Nephron (organoid): ENCODE data around the gene SARS2.
"Not testable (repeated sequence)": the region's sequence is repeated elsewhere in the genome, so short reads cannot be mapped to it uniquely, and the experiment has no call there.

Experiments used
- H3K27ac Mint-ChIP-seq, 3 experiments: 2 replicates each; pipeline ENCODE4 v1.8.0; 2020; ENCODE audit warnings: mixed read lengths in 3 of 3, mild to moderate bottlenecking in 2 of 3, moderate library complexity in 1 of 3
- H3K27me3 Mint-ChIP-seq: 2 replicates; pipeline ENCODE4 v1.8.0; 2021; ENCODE audit warnings: low read depth, mild to moderate bottlenecking, moderate library complexity, mixed read lengths
- H3K36me3 Mint-ChIP-seq: 2 replicates; pipeline ENCODE4 v1.8.0; 2020; ENCODE audit warnings: low read depth, mixed read lengths
- H3K4me1 Mint-ChIP-seq: 2 replicates; pipeline ENCODE4 v1.8.0; 2020; ENCODE audit warnings: mixed read lengths
- H3K4me3 Mint-ChIP-seq, 3 experiments: 2 replicates each; pipeline ENCODE4 v1.8.0; 2020; ENCODE audit warnings: mild to moderate bottlenecking in 3 of 3, mixed read lengths in 3 of 3, moderate library complexity in 2 of 3
- H3K9me3 Mint-ChIP-seq: 2 replicates; pipeline ENCODE4 v1.8.0; 2020; ENCODE audit warnings: mixed read lengths
- TF ChIP-seq, protein P1 (sequence below), 3 experiments: fragments of 200-600 bp; sonication (generic); IDR thresholded peaks; one replicate each; pipeline ENCODE4 v1.5.0; 2021; ENCODE audit warnings: antibody characterized with exemption in 3 of 3; ENCODE audit not compliant: unreplicated experiment in 3 of 3

SARS2 gene

DNA sequence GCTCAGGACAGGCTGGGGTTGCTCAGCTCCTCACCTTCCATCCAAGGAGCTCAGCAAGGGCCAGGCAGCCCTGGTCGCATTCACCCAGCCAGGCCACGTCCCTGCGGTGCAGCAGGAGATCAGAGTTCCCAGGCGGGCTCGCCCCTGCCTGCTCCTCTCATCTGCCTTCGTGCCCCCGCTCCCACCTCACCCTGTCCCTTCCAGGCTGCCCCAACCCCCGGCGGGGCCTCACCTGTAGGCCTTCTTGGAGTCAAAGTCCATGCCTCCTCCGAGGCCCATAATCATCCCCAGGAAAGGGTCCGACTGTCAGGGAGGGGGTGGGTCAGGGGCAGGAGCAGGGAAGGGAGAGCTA lies 51.2 kb downstream of the SARS2 start:
- H3K9me3 Mint-ChIP-seq, result no peaks in the 10 kb centered on the region
- peaks cover 36% of the 10 kb centered on the region for H3K4me1 Mint-ChIP-seq
- H3K36me3 Mint-ChIP-seq, result peaks cover 9% of the 10 kb centered on the region
- H3K4me3 Mint-ChIP-seq, result no peak overlapping the region
- TF ChIP-seq, protein P1, sequence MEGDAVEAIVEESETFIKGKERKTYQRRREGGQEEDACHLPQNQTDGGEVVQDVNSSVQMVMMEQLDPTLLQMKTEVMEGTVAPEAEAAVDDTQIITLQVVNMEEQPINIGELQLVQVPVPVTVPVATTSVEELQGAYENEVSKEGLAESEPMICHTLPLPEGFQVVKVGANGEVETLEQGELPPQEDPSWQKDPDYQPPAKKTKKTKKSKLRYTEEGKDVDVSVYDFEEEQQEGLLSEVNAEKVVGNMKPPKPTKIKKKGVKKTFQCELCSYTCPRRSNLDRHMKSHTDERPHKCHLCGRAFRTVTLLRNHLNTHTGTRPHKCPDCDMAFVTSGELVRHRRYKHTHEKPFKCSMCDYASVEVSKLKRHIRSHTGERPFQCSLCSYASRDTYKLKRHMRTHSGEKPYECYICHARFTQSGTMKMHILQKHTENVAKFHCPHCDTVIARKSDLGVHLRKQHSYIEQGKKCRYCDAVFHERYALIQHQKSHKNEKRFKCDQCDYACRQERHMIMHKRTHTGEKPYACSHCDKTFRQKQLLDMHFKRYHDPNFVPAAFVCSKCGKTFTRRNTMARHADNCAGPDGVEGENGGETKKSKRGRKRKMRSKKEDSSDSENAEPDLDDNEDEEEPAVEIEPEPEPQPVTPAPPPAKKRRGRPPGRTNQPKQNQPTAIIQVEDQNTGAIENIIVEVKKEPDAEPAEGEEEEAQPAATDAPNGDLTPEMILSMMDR (IDR thresholded peaks at IDR 0.05; ENCODE audit: unreplicated experiment in 3 of 3), result no peak
- H3K27me3 Mint-ChIP-seq, result peaks cover 3% of the 10 kb centered on the region
- H3K27ac Mint-ChIP-seq, result peak overlapping the region in 1 of 3 experiments; percentile 65

GRCh38 chr19:38878575-38879399 lies 51.8 kb downstream of the SARS2 start:
- Mint-ChIP-seq H3K36me3 (peaks cover 9% of the 10 kb centered on the region), H3K4me1 (peaks cover 36% of the 10 kb centered on the region), H3K4me3 (no peak overlapping the region), H3K27ac (peak overlapping the region; percentile 40 to 91 (median 62)), H3K27me3 (peaks cover 3% of the 10 kb centered on the region), H3K9me3 (no peaks in the 10 kb centered on the region)
- TF ChIP-seq, protein P1 (IDR thresholded peaks at IDR 0.05; ENCODE audit: unreplicated experiment in 3 of 3), result peak in 1 of 3 experiments; percentile 7

DNA sequence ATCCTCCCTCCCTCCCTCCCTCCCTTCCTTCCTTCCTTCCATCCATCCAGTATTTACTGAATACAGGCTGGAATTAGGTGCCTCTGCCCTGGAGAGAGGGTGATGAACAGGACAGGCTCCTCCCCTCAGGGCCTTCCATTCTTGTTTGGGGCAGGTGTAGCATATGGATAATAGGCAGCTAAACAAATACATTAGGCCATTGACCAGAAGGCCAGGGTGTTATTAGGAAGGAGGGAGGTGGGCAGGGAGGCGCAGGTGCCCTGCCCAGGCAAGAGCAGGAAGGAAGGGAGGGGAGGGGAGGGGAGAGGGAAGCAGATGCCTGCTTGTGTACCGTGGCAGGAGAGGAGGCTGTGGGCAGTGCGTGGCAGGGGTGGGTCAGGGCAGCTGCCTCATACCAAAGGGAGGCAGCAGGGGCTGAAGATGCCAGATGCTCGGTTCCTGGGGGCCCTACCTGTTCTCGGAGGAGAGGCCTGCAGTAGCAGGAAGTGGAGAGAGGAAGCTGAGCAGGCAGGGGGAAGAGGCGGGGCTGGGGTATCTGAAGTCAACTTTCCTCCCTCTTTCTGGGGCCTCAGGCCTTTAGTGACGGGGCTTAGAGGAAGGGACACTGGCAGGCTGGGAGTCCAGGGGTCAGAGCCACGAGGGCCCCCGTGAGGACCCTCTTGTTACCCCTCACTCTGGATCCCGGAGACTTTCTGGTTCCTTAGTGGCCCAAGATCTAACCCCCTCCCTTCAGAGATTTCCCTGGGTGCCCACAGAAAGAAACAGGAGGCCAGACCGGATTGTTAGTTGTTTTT lies 52.6 kb downstream of the SARS2 start, which contains the start of gene RINL:
TSS of gene RINL (minus strand) at position 495 of the 794 bp plus-strand sequence. CDS start 1,533 bp downstream, outside the sequence.
- Mint-ChIP-seq H3K36me3 (peaks cover 3% of the 10 kb centered on the region), H3K4me1 (peaks cover 37% of the 10 kb centered on the region), H3K4me3 (no peak within 1 kb of the TSS), H3K9me3 (no peaks in the 10 kb centered on the region), H3K27ac (peak within 1 kb of the TSS; percentile 40 to 91 (median 62)), H3K27me3 (peaks cover 3% of the 10 kb centered on the region)
- TF ChIP-seq, protein P1 (IDR thresholded peaks at IDR 0.05; ENCODE audit: unreplicated experiment in 3 of 3), result no peak

DNA sequence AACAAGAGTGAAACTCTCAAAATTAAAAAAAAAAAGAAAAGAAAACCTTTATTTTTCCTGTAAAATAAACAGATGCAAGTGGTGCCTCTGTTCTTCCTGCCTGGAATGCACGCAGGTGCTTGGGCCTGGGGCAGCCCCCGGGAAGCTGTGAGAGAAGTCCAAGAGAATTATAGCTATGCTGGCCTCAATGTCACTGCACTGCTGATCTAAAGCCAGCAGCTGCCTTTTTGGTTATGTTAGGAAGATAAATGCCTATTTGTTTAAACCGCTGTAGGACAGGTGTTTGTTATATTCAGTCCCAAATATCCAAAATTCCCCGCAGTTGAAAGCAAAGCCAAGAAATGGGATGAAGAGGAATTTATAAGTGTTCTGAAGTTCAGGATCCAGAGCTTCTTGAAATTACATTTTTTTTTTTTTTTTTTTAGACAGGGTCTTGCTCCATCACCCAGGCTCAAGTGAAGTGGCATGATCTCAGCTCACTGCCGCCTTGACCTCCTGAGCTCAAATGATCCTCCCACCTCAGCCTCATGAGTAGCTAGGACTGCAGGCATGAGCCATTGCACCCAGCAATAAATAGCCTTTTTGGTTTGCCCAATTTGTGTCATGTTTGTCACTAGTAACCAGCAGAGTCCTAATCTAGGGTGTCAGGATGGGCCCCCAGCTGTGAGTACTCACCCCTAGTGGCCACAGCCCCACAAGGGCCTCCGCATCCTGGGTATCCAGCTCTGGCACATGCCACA lies 54.7 kb downstream of the SARS2 start:
- Mint-ChIP-seq H3K9me3 (no peaks in the 10 kb centered on the region), H3K27ac (peak overlapping the region; percentile 56 to 88 (median 76)), H3K27me3 (peaks cover 12% of the 10 kb centered on the region), H3K4me1 (peaks cover 38% of the 10 kb centered on the region), H3K4me3 (peak overlapping the region in 1 of 3 experiments; percentile 21), H3K36me3 (no peaks in the 10 kb centered on the region)
- TF ChIP-seq, protein P1 (IDR thresholded peaks at IDR 0.05; ENCODE audit: unreplicated experiment in 3 of 3), result no peak

DNA sequence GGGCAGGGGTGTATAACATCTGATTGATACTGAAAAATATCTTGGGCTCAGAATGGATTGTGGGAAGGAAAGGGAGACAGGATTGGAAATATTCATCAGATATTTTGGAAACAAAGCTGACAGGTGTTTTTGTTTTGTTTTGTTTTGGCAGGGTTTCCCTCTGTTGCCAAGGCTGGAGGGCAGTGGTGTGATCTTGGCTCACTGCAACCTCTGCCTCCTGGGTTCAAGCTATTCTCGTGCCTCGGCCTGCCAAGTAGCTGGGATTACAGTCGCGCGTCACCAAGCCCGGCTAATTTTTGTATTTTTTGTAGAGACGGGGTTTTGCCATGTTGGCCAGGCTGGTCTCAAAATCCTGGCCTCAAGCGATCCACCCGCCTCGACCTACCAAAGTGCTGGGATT lies 57.2 kb downstream of the SARS2 start:
- H3K27me3 Mint-ChIP-seq, result peaks cover 22% of the 10 kb centered on the region
- not testable (repeated sequence) for H3K9me3 Mint-ChIP-seq, H3K4me3 Mint-ChIP-seq, H3K36me3 Mint-ChIP-seq
- H3K27ac Mint-ChIP-seq, result peak overlapping the region; percentile 16 to 54 (median 36)
- H3K4me1 Mint-ChIP-seq, result peaks cover 32% of the 10 kb centered on the region

DNA sequence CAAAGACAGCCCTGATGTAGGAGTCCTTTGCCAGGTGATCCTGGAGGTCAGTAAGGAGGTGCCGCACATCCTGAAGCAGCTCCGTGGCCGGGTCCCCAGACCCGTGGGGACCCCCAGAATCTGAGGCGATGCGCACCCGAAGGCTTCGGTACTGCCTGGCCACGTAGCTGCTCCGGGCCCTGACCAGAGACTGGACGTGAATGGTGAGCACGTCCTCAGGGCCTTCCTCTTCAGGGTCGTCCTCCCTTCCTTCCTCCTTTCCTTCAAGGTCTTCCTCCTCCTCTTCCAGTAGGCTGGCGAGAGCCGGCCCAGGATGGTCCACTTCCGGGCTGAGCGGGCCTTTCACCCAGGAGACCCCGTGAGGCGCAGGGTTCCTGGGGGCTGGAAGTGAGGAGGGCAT lies 60.0 kb downstream of the SARS2 start:
- H3K36me3 Mint-ChIP-seq, result no peaks in the 10 kb centered on the region
- peak overlapping the region in 1 of 3 experiments; percentile 24 for H3K4me3 Mint-ChIP-seq
- H3K27ac Mint-ChIP-seq, result no peak overlapping the region
- H3K9me3 Mint-ChIP-seq, result no peaks in the 10 kb centered on the region
- peaks cover 22% of the 10 kb centered on the region for H3K27me3 Mint-ChIP-seq
- H3K4me1 Mint-ChIP-seq, result peaks cover 7% of the 10 kb centered on the region
- TF ChIP-seq, protein P1 (IDR thresholded peaks at IDR 0.05; ENCODE audit: unreplicated experiment in 3 of 3), result no peak
